ENCODE results near the gene KCNK15. TPM values are rescaled to one million over a fixed set of nuclear protein-coding genes. Genes with fewer than 3 reads are reported as not detected.

KCNK15 gene
- total and polyA plus RNA-seq, 10 of the 15 experiments (the other 5 are each of a cell fraction or from before 2014, with no cell fraction given): not detected

- no peak overlapping the region for H3K27ac ChIP-seq (ENCODE audit: control insufficient read depth, insufficient read depth)
- H3K4me1 ChIP-seq (ENCODE audit: control insufficient read depth, insufficient read depth, low read length): peaks cover 7% of the 10 kb centered on the region
- no peak for DNase-seq (ENCODE audit: low read depth, low spot score)
- no TSS peak for BruUV-seq (replicated peaks)
- no peaks in the 10 kb centered on the region for H4K20me1 ChIP-seq (ENCODE audit: control insufficient read depth, insufficient read depth)
- in situ Hi-C loops (cut with MboI) (no loop called here), intact Hi-C loops (cut with micrococcal nuclease; ENCODE audit: unreplicated experiment) (no loop called here)
- no peaks in the 10 kb centered on the region for H3K36me3 ChIP-seq (ENCODE audit: control insufficient read depth in 2 of 2, insufficient read depth in 2 of 2, low read length in 1 of 2)
- H3K9me3 ChIP-seq (replicated peaks; ENCODE audit: control insufficient read depth, insufficient read depth, low read length): no peaks in the 10 kb centered on the region; the same call in 2 of the 3 replicates
- FAIRE-seq: no peak
- no peaks in the 10 kb centered on the region for H3K79me2 ChIP-seq (ENCODE audit: control insufficient read depth, insufficient read depth, low read length)
- H3K4me3 ChIP-seq: no peak overlapping the region
- ChIA-PET SMC1A (ENCODE audit: uncharacterized antibody, unreplicated experiment) (no interaction called here), RAD21 (ENCODE audit: unreplicated experiment) (no interaction called here), POLR2A (no interaction called here), CTCF (interaction anchor here (8.2 kb wide), 1 partner anchor 45 kb away, joined by 91 read pairs; no protein-coding TSS in a partner anchor)
- H3K9ac ChIP-seq (ENCODE audit: control insufficient read depth, insufficient read depth, low read length): no peak overlapping the region
- H3K4me2 ChIP-seq (ENCODE audit: control insufficient read depth, insufficient read depth): no peak overlapping the region
- no peaks in the 10 kb centered on the region; a peak in 1 of 4 replicates for H3K27me3 ChIP-seq (replicated peaks in 1 of 2; ENCODE audit: control insufficient read depth in 2 of 2, insufficient read depth in 2 of 2, low read length in 1 of 2)
- WGBS (ENCODE audit: insufficient coverage, insufficient replicate concordance, low lambda C conversion rate, missing lambda C conversion rate): 21% methylated on average over 9 of the region's 9 CpGs
- no peak overlapping the region for H2AFZ ChIP-seq (ENCODE audit: control insufficient read depth, low read depth, low read length)
- ATAC-seq: no peak
- TF ChIP-seq CEBPZ (IDR thresholded peaks at IDR 0.05; ENCODE audit: low read depth, low read length): no peak
- no peak for TF ChIP-seq HSF1 (IDR thresholded peaks at IDR 0.05; ENCODE audit: low read depth, low read length)
- TF ChIP-seq RAD21 (IDR thresholded peaks at IDR 0.05; ENCODE audit: insufficient read depth, low read depth, low read length): no peak
- TF ChIP-seq ZBTB33 (IDR thresholded peaks at IDR 0.05): no peak
- TF ChIP-seq ZBTB40 (IDR thresholded peaks at IDR 0.05; ENCODE audit: borderline replicate concordance): no peak
- no peak for TF ChIP-seq PML (IDR thresholded peaks at IDR 0.05; ENCODE audit: low read length)
- no peak for TF ChIP-seq POU2F2 (IDR thresholded peaks at IDR 0.05; ENCODE audit: borderline replicate concordance, low read depth, low read length)
- TF ChIP-seq SIX5 (IDR thresholded peaks at IDR 0.05; ENCODE audit: low read depth, low read length, severe bottlenecking): no peak
- TF ChIP-seq RAD51 (IDR thresholded peaks at IDR 0.05): no peak
- no peak for TF ChIP-seq EED (IDR thresholded peaks at IDR 0.05; ENCODE audit: low read depth)
- TF ChIP-seq ZNF384 (IDR thresholded peaks at IDR 0.05; ENCODE audit: borderline replicate concordance, low read depth, low read length): no peak
- TF ChIP-seq BHLHE40 (IDR thresholded peaks at IDR 0.05; ENCODE audit: borderline replicate concordance in 1 of 2, low read depth in 2 of 2, low read length in 1 of 2): no peak
- no peak for TF ChIP-seq MTA2 (IDR thresholded peaks at IDR 0.05; ENCODE audit: low read depth)
These were observed 16.7 kb upstream of the KCNK15 start for GRCh38 chr20:44728801-44729443.
